H9 (cell line): ENCODE measurements around the gene RPL21. TPM values are rescaled to one million over a fixed set of nuclear protein-coding genes. Genes with fewer than 3 reads are reported as not detected.
"Not testable (repeated sequence)": the region's sequence is repeated elsewhere in the genome, so short reads cannot be mapped to it uniquely, and the experiment has no call there.

ENCODE experiments used
- DNase-seq: peaks from one replicate; pipeline ENCODE4 v3.0.0-alpha.2; 2017
- H2AFZ ChIP-seq: one replicate; pipeline ENCODE4 v1.6.1; 2013; ENCODE audit warnings: mild to moderate bottlenecking, low read length, control low read depth, moderate library complexity
- H2AK5ac ChIP-seq: 2 replicates; pipeline ENCODE4 v1.6.1; 2013; ENCODE audit warnings: low read length, control low read depth, mixed read lengths; ENCODE audit not compliant: insufficient read length
- H2BK120ac ChIP-seq: one replicate; pipeline ENCODE4 v1.6.1; 2013; ENCODE audit warnings: low read depth, mild to moderate bottlenecking, low read length, control low read depth, inconsistent platforms; ENCODE audit not compliant: poor library complexity, severe bottlenecking
- H2BK12ac ChIP-seq: 2 replicates; pipeline ENCODE4 v1.6.1; 2013; ENCODE audit warnings: low read length, control low read depth, mixed read lengths, low read depth; ENCODE audit not compliant: insufficient read length
- H2BK15ac ChIP-seq: 2 replicates; pipeline ENCODE4 v1.6.1; 2013; ENCODE audit warnings: low read depth, low read length, control low read depth
- H2BK20ac ChIP-seq: one replicate; pipeline ENCODE4 v1.6.1; 2013; ENCODE audit warnings: low read depth, mild to moderate bottlenecking, low read length, control low read depth, inconsistent platforms; ENCODE audit not compliant: poor library complexity, severe bottlenecking
- H2BK5ac ChIP-seq: 2 replicates; pipeline ENCODE4 v1.6.1; 2013; ENCODE audit warnings: low read length, control low read depth, mixed read lengths; ENCODE audit not compliant: insufficient read length
- H3K14ac ChIP-seq: 2 replicates; pipeline ENCODE4 v1.6.1; 2013; ENCODE audit warnings: low read length, control low read depth; ENCODE audit not compliant: insufficient read depth
- H3K18ac ChIP-seq: 2 replicates; pipeline ENCODE4 v1.6.1; 2013; ENCODE audit warnings: low read depth, mild to moderate bottlenecking, mixed read lengths, low read length, control low read depth; ENCODE audit not compliant: insufficient read length
- H3K23ac ChIP-seq: 2 replicates; pipeline ENCODE4 v1.6.1; 2013; ENCODE audit warnings: low read length, control low read depth, mixed read lengths, low read depth; ENCODE audit not compliant: insufficient read length
- H3K23me2 ChIP-seq: 2 replicates; pipeline ENCODE4 v1.6.1; 2013; ENCODE audit warnings: low read depth, mild to moderate bottlenecking, mixed read lengths, low read length, control low read depth; ENCODE audit not compliant: insufficient read length, poor library complexity, severe bottlenecking
- H3K27ac ChIP-seq: 2 replicates; pipeline ENCODE4 v1.5.1; 2013; ENCODE audit warnings: low read length, control low read depth, mixed read lengths, low read depth; ENCODE audit not compliant: insufficient read length
- H3K27me3 ChIP-seq: 2 replicates; pipeline ENCODE4 v1.6.1; 2013; ENCODE audit warnings: low read length, control low read depth, inconsistent platforms; ENCODE audit not compliant: insufficient read depth
- H3K4ac ChIP-seq: 2 replicates; pipeline ENCODE4 v1.6.1; 2013; ENCODE audit warnings: low read depth, mild to moderate bottlenecking, control low read depth, inconsistent platforms, low read length, moderate library complexity
- H3K4me1 ChIP-seq: 2 replicates; pipeline ENCODE4 v1.6.1; 2013; ENCODE audit warnings: low read length, control low read depth, inconsistent platforms; ENCODE audit not compliant: insufficient read depth
- H3K4me2 ChIP-seq: 2 replicates; pipeline ENCODE4 v1.6.1; 2013; ENCODE audit warnings: low read length, control low read depth, mixed read lengths; ENCODE audit not compliant: insufficient read length, insufficient read depth
- H3K56ac ChIP-seq: 2 replicates; pipeline ENCODE4 v1.6.1; 2013; ENCODE audit warnings: low read depth, mild to moderate bottlenecking, mixed read lengths, low read length, control low read depth; ENCODE audit not compliant: insufficient read length
- H3K79me1 ChIP-seq: 2 replicates; pipeline ENCODE4 v1.6.1; 2013; ENCODE audit warnings: low read depth, mild to moderate bottlenecking, moderate library complexity, low read length, control low read depth, inconsistent platforms; ENCODE audit not compliant: insufficient read depth, poor library complexity, severe bottlenecking
- H3K79me2 ChIP-seq: 2 replicates; pipeline ENCODE4 v1.6.1; 2013; ENCODE audit warnings: low read length, control low read depth, inconsistent platforms; ENCODE audit not compliant: insufficient read depth
- H3K9ac ChIP-seq: 2 replicates; pipeline ENCODE4 v1.6.1; 2013; ENCODE audit warnings: low read length, control low read depth, mixed read lengths; ENCODE audit not compliant: insufficient read length; ENCODE audit errors: extremely low read depth
- H3K9me3 ChIP-seq: one replicate; pipeline ENCODE4 v1.6.1; 2013; ENCODE audit warnings: low read depth, low read length, inconsistent platforms; ENCODE audit not compliant: control insufficient read depth
- H3T11ph ChIP-seq: one replicate; pipeline ENCODE4 v1.6.1; 2013; ENCODE audit warnings: mild to moderate bottlenecking, low read length, control low read depth, inconsistent platforms
- H4K20me1 ChIP-seq: one replicate; pipeline ENCODE4 v1.6.1; 2013; ENCODE audit not compliant: control insufficient read depth, insufficient read length, insufficient read depth
- H4K5ac ChIP-seq: 2 replicates; pipeline ENCODE4 v1.6.1; 2013; ENCODE audit warnings: low read depth, mild to moderate bottlenecking, mixed read lengths, low read length, control low read depth; ENCODE audit not compliant: insufficient read length
- H4K8ac ChIP-seq: replicated peaks from 2 replicates; pipeline ENCODE4 v1.6.1; 2013; ENCODE audit warnings: low read length, control low read depth, mixed read lengths, low read depth; ENCODE audit not compliant: insufficient read length
- H4K91ac ChIP-seq: 2 replicates; pipeline ENCODE4 v1.6.1; 2013; ENCODE audit warnings: low read depth, mild to moderate bottlenecking, moderate library complexity, mixed read lengths, low read length, control low read depth; ENCODE audit not compliant: insufficient read length
- H3K27ac Mint-ChIP-seq, 3 experiments: 2 replicates in 2 of 3; 3 replicates in 1 of 3; pipeline ENCODE4 v1.8.0; 2020 to 2021; ENCODE audit warnings: mixed read lengths in 3 of 3, mild to moderate bottlenecking in 1 of 3, moderate library complexity in 1 of 3
- H3K27me3 Mint-ChIP-seq: 2 replicates; pipeline ENCODE4 v1.8.0; 2021; ENCODE audit warnings: low read depth, mild to moderate bottlenecking, moderate library complexity, mixed read lengths
- H3K36me3 Mint-ChIP-seq, 3 experiments: 2 replicates in 2 of 3; 3 replicates in 1 of 3; pipeline ENCODE4 v1.8.0; 2020 to 2021; ENCODE audit warnings: low read depth in 3 of 3, mixed read lengths in 3 of 3; ENCODE audit not compliant: insufficient read depth in 1 of 3
- H3K4me1 Mint-ChIP-seq, 2 experiments: 2 replicates each; pipeline ENCODE4 v1.8.0; 2020; ENCODE audit warnings: mixed read lengths in 2 of 2
- H3K4me3 Mint-ChIP-seq, 2 experiments: 2 replicates in 1 of 2; 3 replicates in 1 of 2; pipeline ENCODE4 v1.8.0; 2020 to 2021; ENCODE audit warnings: mild to moderate bottlenecking in 2 of 2, mixed read lengths in 2 of 2, moderate library complexity in 1 of 2
- H3K9me3 Mint-ChIP-seq, 2 experiments: 2 replicates in 1 of 2; 3 replicates in 1 of 2; pipeline ENCODE4 v1.8.0; 2020; ENCODE audit warnings: mild to moderate bottlenecking in 2 of 2, mixed read lengths in 2 of 2, moderate library complexity in 1 of 2
- CTCF ChIP-seq: fragments of 200-600 bp; sonication (generic); conservative IDR thresholded peaks from 3 replicates; pipeline ENCODE4 v1.8.0; 2021; ENCODE audit warnings: antibody characterized with exemption, mild to moderate bottlenecking
- WGBS: extraction: QIAGEN DNeasy Blood & Tissue Kit; methylation state at CpG from one replicate; pipeline ENCODE4 v1.1.7; 2013; ENCODE audit warnings: missing lambda C conversion rate, low lambda C conversion rate, mixed read lengths; ENCODE audit not compliant: insufficient read length; ENCODE audit errors: extremely low coverage; 5-methylcytosine and 5-hydroxymethylcytosine counted together
- total RNA-seq: library from RNA; stranded (reverse); gene quantifications from 2 replicates; pipeline ENCODE4 v1.2.1, GENCODE V29; 2021

Gene RPL21
- total RNA-seq, 1 experiment from 2014 or later, result 1,099 TPM

- no peak overlapping the region for H2BK20ac ChIP-seq
- no peaks in the 10 kb centered on the region for H3K79me1 ChIP-seq
- no peaks in the 10 kb centered on the region for H3K23me2 ChIP-seq
- Mint-ChIP-seq H3K4me3 (no peak overlapping the region), H3K9me3 (peaks cover 14 to 24% of the 10 kb centered on the region in 2 experiments; a peak in 3 of 5 replicates), H3K4me1 (peaks cover 21 to 27% of the 10 kb centered on the region in 2 experiments), H3K27ac (no peak overlapping the region), H3K27me3 (no peaks in the 10 kb centered on the region; the same call in none of the 2 replicates), H3K36me3 (peaks cover 0 to 28% (median 11%) of the 10 kb centered on the region in 3 experiments; a peak in 3 of 7 replicates)
- H3K4ac ChIP-seq, result no peak overlapping the region
- no peaks in the 10 kb centered on the region for H3K27me3 ChIP-seq
- H2BK12ac ChIP-seq, result no peak overlapping the region
- H4K20me1 ChIP-seq, result no peaks in the 10 kb centered on the region
- H3K56ac ChIP-seq, result no peak overlapping the region
- H2AFZ ChIP-seq, result no peak overlapping the region
- no peak overlapping the region for H3T11ph ChIP-seq
- no peak overlapping the region for H2BK5ac ChIP-seq
- H3K9me3 ChIP-seq, result no peaks in the 10 kb centered on the region
- H3K4me1 ChIP-seq, result no peaks in the 10 kb centered on the region
- H3K18ac ChIP-seq, result no peak overlapping the region
- H4K8ac ChIP-seq, result no peak overlapping the region
- no peak overlapping the region for H3K14ac ChIP-seq
- no CpG with 5 or more reads among the region's 17 CpGs for WGBS
- H3K4me2 ChIP-seq, result no peak overlapping the region
- no peak for TF ChIP-seq CTCF
- DNase-seq, result no peak
- H2BK120ac ChIP-seq, result no peak overlapping the region
- no peak overlapping the region for H4K5ac ChIP-seq
- no peak overlapping the region for H2AK5ac ChIP-seq
- no peaks in the 10 kb centered on the region for H3K79me2 ChIP-seq
- H3K27ac ChIP-seq, result no peak overlapping the region
- H4K91ac ChIP-seq, result no peak overlapping the region
- no peak overlapping the region for H2BK15ac ChIP-seq
- H3K23ac ChIP-seq, result no peak overlapping the region
- H3K9ac ChIP-seq, result no peak overlapping the region
These were observed 39.5 kb upstream of the RPL21 start for GRCh38 chr13:27211771-27212364.

- not testable (repeated sequence) for H3K9ac ChIP-seq, H2AFZ ChIP-seq, H3T11ph ChIP-seq, H3K14ac ChIP-seq, H3K56ac ChIP-seq, H4K5ac ChIP-seq, H3K27me3 Mint-ChIP-seq, H3K18ac ChIP-seq, H3K27ac Mint-ChIP-seq, H3K79me1 ChIP-seq, H3K23me2 ChIP-seq, H3K4me2 ChIP-seq, H4K8ac ChIP-seq, H2BK15ac ChIP-seq, H3K79me2 ChIP-seq, H2BK12ac ChIP-seq, H3K27ac ChIP-seq, H2BK120ac ChIP-seq, DNase-seq, H4K20me1 ChIP-seq, H3K27me3 ChIP-seq, H3K9me3 ChIP-seq, H2BK20ac ChIP-seq, H2AK5ac ChIP-seq, H4K91ac ChIP-seq, H3K4me3 Mint-ChIP-seq, H3K4me1 ChIP-seq, H2BK5ac ChIP-seq, H3K23ac ChIP-seq, H3K4ac ChIP-seq
- no CpG with 5 or more reads among the region's 5 CpGs for WGBS
- peaks cover 0 to 28% (median 11%) of the 10 kb centered on the region in 3 experiments; a peak in 3 of 7 replicates for H3K36me3 Mint-ChIP-seq
- peaks cover 21 to 22% of the 10 kb centered on the region in 2 experiments for H3K4me1 Mint-ChIP-seq
- peaks cover 14 to 24% of the 10 kb centered on the region in 2 experiments; a peak in 3 of 5 replicates for H3K9me3 Mint-ChIP-seq
These were observed 38.0 kb upstream of the RPL21 start for GRCh38 chr13:27213386-27213785.
